Progenitor cell of endocrine pancreas (in vitro differentiated cells): ENCODE data around the gene METTL2A. TPM values are rescaled to one million over a fixed set of nuclear protein-coding genes. Genes with fewer than 3 reads are reported as not detected.
"Not testable (repeated sequence)": the region's sequence is repeated elsewhere in the genome, so short reads cannot be mapped to it uniquely, and the experiment has no call there.

Experiments used
- DNase-seq: peaks from one replicate; pipeline ENCODE4 v3.0.0; 2021; ENCODE audit warnings: low spot score; ENCODE audit not compliant: unreplicated experiment
- H3K27ac Mint-ChIP-seq: 2 replicates; pipeline ENCODE4 v1.8.0; 2021; ENCODE audit warnings: mild to moderate bottlenecking, moderate library complexity, mixed read lengths
- H3K27me3 Mint-ChIP-seq: 2 replicates; pipeline ENCODE4 v1.8.0; 2021; ENCODE audit warnings: mixed read lengths
- H3K36me3 Mint-ChIP-seq: 2 replicates; pipeline ENCODE4 v1.8.0; 2022; ENCODE audit warnings: mixed read lengths; ENCODE audit not compliant: insufficient read depth
- H3K4me1 Mint-ChIP-seq: 2 replicates; pipeline ENCODE4 v1.8.0; 2021; ENCODE audit warnings: low read depth, mixed read lengths
- H3K4me3 Mint-ChIP-seq: 2 replicates; pipeline ENCODE4 v1.8.0; 2021; ENCODE audit warnings: low read depth, mild to moderate bottlenecking, moderate library complexity, mixed read lengths
- H3K9me3 Mint-ChIP-seq: 2 replicates; pipeline ENCODE4 v1.8.0; 2021; ENCODE audit warnings: low read depth, mixed read lengths
- total RNA-seq: library from RNA; stranded (reverse); gene quantifications from 2 replicates; pipeline ENCODE4 v1.2.1, GENCODE V29; 2021
- TF ChIP-seq, protein P1 (sequence below): fragments of 200-600 bp; sonication (generic); IDR thresholded peaks from one replicate; pipeline ENCODE4 v1.5.0; 2021; ENCODE audit warnings: antibody characterized with exemption, mild to moderate bottlenecking; ENCODE audit not compliant: unreplicated experiment

Gene METTL2A
- total RNA-seq, 1 donor from 2014 or later = 29.6 TPM

- not testable (repeated sequence) for H3K27me3 Mint-ChIP-seq, H3K36me3 Mint-ChIP-seq, H3K9me3 Mint-ChIP-seq, H3K27ac Mint-ChIP-seq, DNase-seq, H3K4me3 Mint-ChIP-seq, H3K4me1 Mint-ChIP-seq
These were observed 30.4 kb downstream of the METTL2A start for GRCh38 chr17:62454111-62454510.

GRCh38 chr17:62456016-62456415, 32.3 kb downstream of the METTL2A start:
- Mint-ChIP-seq H3K36me3 (peaks cover 2% of the 10 kb centered on the region), H3K27me3 (no peaks in the 10 kb centered on the region), H3K9me3 (no peaks in the 10 kb centered on the region), H3K4me3 (no peak overlapping the region), H3K27ac (no peak overlapping the region), H3K4me1 (no peaks in the 10 kb centered on the region)
- TF ChIP-seq, protein P1, sequence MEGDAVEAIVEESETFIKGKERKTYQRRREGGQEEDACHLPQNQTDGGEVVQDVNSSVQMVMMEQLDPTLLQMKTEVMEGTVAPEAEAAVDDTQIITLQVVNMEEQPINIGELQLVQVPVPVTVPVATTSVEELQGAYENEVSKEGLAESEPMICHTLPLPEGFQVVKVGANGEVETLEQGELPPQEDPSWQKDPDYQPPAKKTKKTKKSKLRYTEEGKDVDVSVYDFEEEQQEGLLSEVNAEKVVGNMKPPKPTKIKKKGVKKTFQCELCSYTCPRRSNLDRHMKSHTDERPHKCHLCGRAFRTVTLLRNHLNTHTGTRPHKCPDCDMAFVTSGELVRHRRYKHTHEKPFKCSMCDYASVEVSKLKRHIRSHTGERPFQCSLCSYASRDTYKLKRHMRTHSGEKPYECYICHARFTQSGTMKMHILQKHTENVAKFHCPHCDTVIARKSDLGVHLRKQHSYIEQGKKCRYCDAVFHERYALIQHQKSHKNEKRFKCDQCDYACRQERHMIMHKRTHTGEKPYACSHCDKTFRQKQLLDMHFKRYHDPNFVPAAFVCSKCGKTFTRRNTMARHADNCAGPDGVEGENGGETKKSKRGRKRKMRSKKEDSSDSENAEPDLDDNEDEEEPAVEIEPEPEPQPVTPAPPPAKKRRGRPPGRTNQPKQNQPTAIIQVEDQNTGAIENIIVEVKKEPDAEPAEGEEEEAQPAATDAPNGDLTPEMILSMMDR = no peak
- no peak for DNase-seq

DNA sequence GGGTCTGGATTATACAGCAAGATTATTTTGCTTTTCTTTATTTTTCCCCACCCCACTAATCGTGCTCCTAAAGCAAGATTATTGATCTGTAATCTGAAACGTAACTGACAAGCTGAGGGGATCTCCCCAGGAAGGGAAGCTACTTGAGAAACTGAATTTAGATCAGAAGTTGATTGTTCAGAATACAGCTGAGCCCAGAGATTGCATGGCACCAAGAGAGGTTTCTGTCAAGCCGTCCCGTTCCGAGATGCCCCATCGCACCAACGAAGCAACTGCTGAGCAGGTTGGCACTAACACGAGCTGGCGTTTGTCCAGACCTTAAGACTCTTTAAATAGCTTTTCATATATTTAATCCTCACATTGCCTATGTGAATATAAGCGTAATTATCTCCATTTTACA, 34.8 kb downstream of the METTL2A start:
- not testable (repeated sequence) for H3K27me3 Mint-ChIP-seq, H3K4me3 Mint-ChIP-seq, DNase-seq, H3K9me3 Mint-ChIP-seq, H3K27ac Mint-ChIP-seq, H3K36me3 Mint-ChIP-seq, H3K4me1 Mint-ChIP-seq

DNA sequence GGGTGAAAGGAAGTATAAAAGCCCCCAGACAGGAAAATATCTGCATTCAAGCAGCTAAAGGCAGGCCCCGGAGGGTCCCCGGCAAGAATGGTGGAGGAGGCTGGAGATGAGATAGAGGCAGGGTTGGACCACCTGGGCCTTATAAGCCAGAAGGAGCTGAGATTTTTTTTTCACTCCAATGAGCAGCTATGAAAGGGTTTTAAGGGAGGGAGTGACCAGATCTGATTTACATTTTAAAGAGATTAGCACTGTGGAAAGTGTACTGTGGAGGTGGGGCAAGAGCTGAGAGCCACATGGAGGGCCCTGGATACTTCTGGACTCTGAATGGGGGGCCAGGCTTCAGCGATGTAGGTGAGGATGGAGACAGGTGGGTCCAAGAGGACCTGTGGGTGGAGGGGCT, 40.7 kb downstream of the METTL2A start:
- H3K4me3 Mint-ChIP-seq, H3K4me1 Mint-ChIP-seq, H3K36me3 Mint-ChIP-seq, H3K27me3 Mint-ChIP-seq, H3K9me3 Mint-ChIP-seq, DNase-seq: not testable (repeated sequence)
- H3K27ac Mint-ChIP-seq = peak overlapping the region; percentile 81

- not testable (repeated sequence) for H3K27me3 Mint-ChIP-seq, H3K36me3 Mint-ChIP-seq, DNase-seq, H3K27ac Mint-ChIP-seq, H3K9me3 Mint-ChIP-seq, H3K4me1 Mint-ChIP-seq, H3K4me3 Mint-ChIP-seq
These were observed 41.6 kb downstream of the METTL2A start for GRCh38 chr17:62465271-62465670.

- not testable (repeated sequence) for H3K36me3 Mint-ChIP-seq, H3K4me3 Mint-ChIP-seq, DNase-seq, H3K27ac Mint-ChIP-seq, H3K9me3 Mint-ChIP-seq, H3K27me3 Mint-ChIP-seq, H3K4me1 Mint-ChIP-seq
These were observed 47.1 kb downstream of the METTL2A start for GRCh38 chr17:62470666-62471379.

GRCh38 chr17:62471380-62471880, 47.7 kb downstream of the METTL2A start:
- H3K4me1 Mint-ChIP-seq, H3K27me3 Mint-ChIP-seq, H3K9me3 Mint-ChIP-seq, H3K36me3 Mint-ChIP-seq, DNase-seq, H3K4me3 Mint-ChIP-seq, H3K27ac Mint-ChIP-seq: not testable (repeated sequence)

GRCh38 chr17:62473030-62473982, 49.6 kb downstream of the METTL2A start:
- H3K36me3 Mint-ChIP-seq, H3K4me3 Mint-ChIP-seq, H3K27me3 Mint-ChIP-seq, H3K9me3 Mint-ChIP-seq, DNase-seq: not testable (repeated sequence)
- Mint-ChIP-seq H3K27ac (peak overlapping the region; percentile 51), H3K4me1 (peaks cover 11% of the 10 kb centered on the region)

GRCh38 chr17:62477111-62477510, 53.4 kb downstream of the METTL2A start:
- not testable (repeated sequence) for H3K9me3 Mint-ChIP-seq, H3K36me3 Mint-ChIP-seq, H3K27me3 Mint-ChIP-seq, DNase-seq
- peaks cover 22% of the 10 kb centered on the region for H3K4me1 Mint-ChIP-seq
- H3K27ac Mint-ChIP-seq = peak overlapping the region; percentile 94
- peak overlapping the region; percentile 77 for H3K4me3 Mint-ChIP-seq

- Mint-ChIP-seq H3K27ac (peak overlapping the region; percentile 94), H3K36me3 (peaks cover 11% of the 10 kb centered on the region), H3K4me3 (peak overlapping the region; percentile 77), H3K4me1 (peaks cover 21% of the 10 kb centered on the region)
- not testable (repeated sequence) for H3K9me3 Mint-ChIP-seq, H3K27me3 Mint-ChIP-seq
- peak; percentile 20 for DNase-seq
These were observed 54.2 kb downstream of the METTL2A start for GRCh38 chr17:62477718-62478408.
